ENCODE results near the gene PPP2R3B. TPM values are rescaled to one million over a fixed set of nuclear protein-coding genes. Genes with fewer than 3 reads are reported as not detected.

Gene PPP2R3B
- total and polyA plus RNA-seq, 7 donors: 2.1 to 16.1 (median 5.4) TPM

GRCh38 chrX:402857-403256 is 16.1 kb upstream of the PPP2R3B start:
- Histone ChIP-seq H3K9me3 (no peaks in the 10 kb centered on the region), H3K4me1 (no peaks in the 10 kb centered on the region), H3K36me3 (no peaks in the 10 kb centered on the region), H3K4me3 (no peak overlapping the region), H3K27me3 (no peaks in the 10 kb centered on the region), H3K27ac (no peak overlapping the region)
- intact Hi-C loops (cut with DNase I): no loop called here
- DNase-seq: no peak
- TF ChIP-seq POLR2A (IDR thresholded peaks at IDR 0.05) (no peak), CTCF (IDR thresholded peaks at IDR 0.05) (no peak), POLR2AphosphoS5 (IDR thresholded peaks at IDR 0.05) (no peak), EP300 (IDR thresholded peaks at IDR 0.05) (no peak)
- 92 to 93% methylated on average over 12 of the region's 12 CpGs for whole genome bisulfite sequencing, 2 donors

GRCh38 chrX:400258-400657 is 13.6 kb upstream of the PPP2R3B start:
- H3K27me3 ChIP-seq: no peaks in the 10 kb centered on the region
- TF ChIP-seq EP300 (IDR thresholded peaks at IDR 0.05): no peak
- TF ChIP-seq POLR2AphosphoS5 (IDR thresholded peaks at IDR 0.05): no peak
- TF ChIP-seq POLR2A (IDR thresholded peaks at IDR 0.05): no peak
- TF ChIP-seq CTCF (IDR thresholded peaks at IDR 0.05): no peak
- 86 to 87% methylated on average over 15 of the region's 15 CpGs for WGBS, 2 donors
- no peaks in the 10 kb centered on the region for H3K36me3 ChIP-seq
- H3K9me3 ChIP-seq: no peaks in the 10 kb centered on the region
- no peaks in the 10 kb centered on the region for H3K4me1 ChIP-seq
- H3K4me3 ChIP-seq: no peak overlapping the region
- DNase-seq: no peak
- no peak overlapping the region for H3K27ac ChIP-seq
- intact Hi-C loops (cut with DNase I): no loop called here

GRCh38 chrX:397575-397974 is 10.9 kb upstream of the PPP2R3B start:
- H3K36me3 ChIP-seq: no peaks in the 10 kb centered on the region
- 56 to 78% methylated on average over 20 of the region's 20 CpGs for WGBS, 2 donors
- no peaks in the 10 kb centered on the region for H3K4me1 ChIP-seq
- no peak for DNase-seq
- H3K9me3 ChIP-seq: no peaks in the 10 kb centered on the region
- intact Hi-C loops (cut with DNase I): no loop called here
- H3K4me3 ChIP-seq: no peak overlapping the region
- no peaks in the 10 kb centered on the region for H3K27me3 ChIP-seq
- TF ChIP-seq POLR2AphosphoS5 (IDR thresholded peaks at IDR 0.05): no peak
- no peak for TF ChIP-seq POLR2A (IDR thresholded peaks at IDR 0.05)
- H3K27ac ChIP-seq: no peak overlapping the region

- TF ChIP-seq EP300 (IDR thresholded peaks at IDR 0.05): no peak
- no peak for TF ChIP-seq POLR2A (IDR thresholded peaks at IDR 0.05)
- H3K27me3 ChIP-seq: no peaks in the 10 kb centered on the region
- 95 to 97% methylated on average over 7 of the region's 7 CpGs for WGBS, 2 donors
- no peak overlapping the region for H3K4me3 ChIP-seq
- no peak for DNase-seq
- no peak overlapping the region for H3K27ac ChIP-seq
- no peaks in the 10 kb centered on the region for H3K4me1 ChIP-seq
- H3K9me3 ChIP-seq: no peaks in the 10 kb centered on the region
- H3K36me3 ChIP-seq: no peaks in the 10 kb centered on the region
- intact Hi-C loops (cut with DNase I): no loop called here
Observed at GRCh38 chrX:394830-395229, 8.1 kb upstream of the PPP2R3B start.

GRCh38 chrX:392575-392846 is 5.8 kb upstream of the PPP2R3B start:
- no peak overlapping the region for H3K4me3 ChIP-seq
- H3K9me3 ChIP-seq: no peaks in the 10 kb centered on the region
- TF ChIP-seq CTCF (IDR thresholded peaks at IDR 0.05) (no peak), POLR2AphosphoS5 (IDR thresholded peaks at IDR 0.05) (no peak), EP300 (IDR thresholded peaks at IDR 0.05) (no peak), POLR2A (IDR thresholded peaks at IDR 0.05) (no peak)
- H3K27ac ChIP-seq: no peak overlapping the region
- WGBS, 2 donors: 93 to 95% methylated on average over 7 of the region's 7 CpGs
- DNase-seq: no peak
- no peaks in the 10 kb centered on the region for H3K36me3 ChIP-seq
- intact Hi-C loops (cut with DNase I): no loop called here
- H3K27me3 ChIP-seq: no peaks in the 10 kb centered on the region
- peaks cover 0 to 5% (median 2%) of the 10 kb centered on the region in 4 donors for H3K4me1 ChIP-seq

- Histone ChIP-seq H3K4me1 (peaks cover 0 to 7% (median 3%) of the 10 kb centered on the region in 4 donors), H3K9me3 (no peaks in the 10 kb centered on the region), H3K27ac (no peak overlapping the region), H3K4me3 (no peak overlapping the region), H3K27me3 (no peaks in the 10 kb centered on the region), H3K36me3 (no peaks in the 10 kb centered on the region)
- DNase-seq: no peak
- WGBS, 2 donors: 91 to 92% methylated on average over 34 of the region's 34 CpGs
- intact Hi-C loops (cut with DNase I): no loop called here
- no peak for TF ChIP-seq EP300 (IDR thresholded peaks at IDR 0.05)
- TF ChIP-seq POLR2A (IDR thresholded peaks at IDR 0.05): no peak
- TF ChIP-seq POLR2AphosphoS5 (IDR thresholded peaks at IDR 0.05): no peak
- TF ChIP-seq CTCF (IDR thresholded peaks at IDR 0.05): no peak
Observed at GRCh38 chrX:391717-392574, 5.2 kb upstream of the PPP2R3B start.
